OCI-LY3 (cell line): Measurements from ENCODE around the gene TSPAN16.
"Not testable (repeated sequence)": the region's sequence is repeated elsewhere in the genome, so short reads cannot be mapped to it uniquely, and the experiment has no call there.

Experiments
- CTCF ChIP-seq: fragments of 200-600, 300-600 bp; sonication (generic); IDR thresholded peaks from 2 replicates; pipeline ENCODE4 v1.5.1; 2014; ENCODE audit warnings: antibody characterized with exemption, low read length, low read depth
- EZH2phosphoT487 ChIP-seq: fragments of 200-600 bp; shearing (Covaris generic); IDR thresholded peaks from 2 replicates; pipeline ENCODE4 v1.6.1; 2018; ENCODE audit warnings: antibody characterized with exemption, mixed run types, low read depth

GRCh38 chr19:11340099-11340467 is 44.1 kb downstream of the TSPAN16 start:
- not testable (repeated sequence) for TF ChIP-seq CTCF, EZH2phosphoT487
